Right ventricle myocardium inferior (tissue), 1 donor: ENCODE results near the gene VPS45. TPM values are rescaled to one million over a fixed set of nuclear protein-coding genes. Genes with fewer than 3 reads are reported as not detected.

ENCODE experiments used
- ATAC-seq: fragments of 200-7000 bp; cut with Tn5 transposase; one replicate; pipeline ENCODE4 v1.9.1; 2020; ENCODE audit warnings: mild to moderate bottlenecking, moderate library complexity
- DNase-seq: peaks from one replicate; pipeline ENCODE4 v3.0.0; 2021; ENCODE audit errors: missing footprints
- intact Hi-C: fragments of 100-400 bp; cut with DNase I; formaldehyde crosslinking; loops from one replicate; pipeline ENCODE4 v1.11.0; 2022
- total RNA-seq: library from RNA; stranded (reverse); fragmentation: NEBNext Ultra II Directional; extraction: Animal tissue kit (Norgen Biotek cat#: 25700); gene quantifications from one replicate; pipeline ENCODE4 v1.2.1, GENCODE V29; 2021
- donor health status: DM: no; HTN: yes; CAD: no; lungs with severe emphysema.

Gene VPS45
- total RNA-seq, 1 donor from 2014 or later, result 49.0 TPM

- no peak for DNase-seq
- intact Hi-C loops, result loop anchor here (2.0 kb wide), 2 partner anchors 56 to 102 kb away; partner anchors contain the start of gene OTUD7B
- no peak for ATAC-seq
These were observed 1.2 kb upstream of the VPS45 start for GRCh38 chr1:150066328-150066727.

- peak; percentile 63 for DNase-seq
- intact Hi-C loops, result loop anchor here (2.0 kb wide), 2 partner anchors 56 to 102 kb away; partner anchors contain the start of gene OTUD7B
- peak; percentile 57 for ATAC-seq
These were observed 765 bp upstream of the VPS45 start for GRCh38 chr1:150066838-150067183.

DNA sequence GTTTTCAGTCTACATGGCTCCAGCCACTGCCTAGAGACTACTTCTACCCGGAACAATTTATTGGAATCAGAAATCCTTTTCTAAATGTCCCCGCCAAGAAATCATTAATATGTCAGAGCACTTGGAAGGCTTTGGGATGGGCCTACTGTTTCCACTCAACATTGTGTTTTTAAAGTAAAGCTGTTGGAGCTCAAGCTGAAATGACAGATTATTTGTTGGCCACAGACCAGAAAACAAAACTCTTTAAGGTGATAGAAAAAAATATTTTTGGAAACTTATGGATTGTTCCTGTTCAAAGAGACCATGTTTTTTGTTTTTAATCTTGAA is 496 bp downstream of the VPS45 start:
- ATAC-seq, result no peak
- intact Hi-C loops, result no loop called here
- DNase-seq, result no peak

DNA sequence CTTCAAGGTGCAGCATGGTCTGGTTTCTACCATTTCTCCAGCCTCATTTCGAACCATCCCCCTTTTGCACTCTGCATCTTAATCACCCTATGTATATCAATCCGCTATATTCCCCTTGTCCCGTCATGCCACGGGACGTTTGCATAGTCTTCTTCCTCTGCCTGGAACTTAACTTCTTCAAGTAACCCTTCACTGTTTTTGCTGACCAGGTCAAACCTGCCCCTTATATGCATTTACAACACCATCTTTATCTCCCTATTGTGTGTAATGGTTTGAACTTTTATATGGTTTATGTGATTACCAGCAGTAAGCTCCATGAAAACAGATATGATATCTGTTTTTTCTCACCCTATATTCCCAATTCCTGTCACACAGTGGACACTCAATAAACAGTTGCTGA is 2.3 kb downstream of the VPS45 start:
- DNase-seq (no peak), ATAC-seq (no peak)
- intact Hi-C loops, result no loop called here

- ATAC-seq (no peak), DNase-seq (no peak)
- intact Hi-C loops, result no loop called here
These were observed 5.4 kb downstream of the VPS45 start for GRCh38 chr1:150072959-150073358.

GRCh38 chr1:150073516-150073915 is 5.9 kb downstream of the VPS45 start:
- ATAC-seq (no peak), DNase-seq (no peak)
- intact Hi-C loops, result no loop called here

DNA sequence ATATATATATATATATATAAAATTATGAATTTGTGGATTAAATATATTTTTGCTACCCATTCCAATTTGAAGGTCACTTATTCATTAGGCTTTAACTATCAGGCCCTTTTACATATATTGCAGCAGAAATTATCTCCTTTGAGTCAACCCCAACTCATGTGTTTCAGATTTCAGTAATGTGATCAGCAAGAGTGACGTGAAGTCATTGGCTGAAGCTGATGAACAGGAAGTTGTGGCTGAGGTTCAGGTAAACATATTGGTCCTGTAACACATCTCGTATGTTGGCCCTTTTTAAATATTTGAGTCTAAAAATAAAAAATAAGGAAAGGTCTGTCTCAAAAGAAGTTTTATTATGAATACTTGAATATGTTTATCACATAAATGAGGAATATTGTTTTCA is 8.5 kb downstream of the VPS45 start:
- intact Hi-C loops, result no loop called here
- no peak for DNase-seq
- ATAC-seq, result no peak

- intact Hi-C loops, result no loop called here
- ATAC-seq (no peak), DNase-seq (no peak)
These were observed 9.4 kb downstream of the VPS45 start for GRCh38 chr1:150076985-150077384.

DNA sequence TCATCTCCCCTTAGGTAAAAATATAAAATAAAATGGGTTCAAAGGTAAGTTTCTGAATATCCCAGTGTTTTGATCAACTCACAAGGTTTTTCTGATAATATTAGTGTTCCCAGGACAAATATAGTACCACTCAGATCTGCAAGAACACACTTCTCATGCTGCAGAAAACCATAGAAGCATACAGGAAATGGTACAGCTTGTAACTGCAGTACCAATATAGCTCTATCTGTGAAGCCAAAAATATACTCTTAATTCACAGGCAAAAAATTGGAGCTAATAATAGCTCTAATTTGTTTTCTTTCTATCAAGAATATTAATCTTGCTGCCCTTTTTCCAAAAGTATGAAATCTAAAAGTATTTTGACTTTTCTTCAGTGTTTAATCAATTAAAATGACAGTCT is 13.2 kb downstream of the VPS45 start:
- DNase-seq (no peak), ATAC-seq (peak; percentile 68)
- intact Hi-C loops, result loop anchor here (5.0 kb wide), 1 partner anchor 72 kb away; no protein-coding TSS in a partner anchor

DNA sequence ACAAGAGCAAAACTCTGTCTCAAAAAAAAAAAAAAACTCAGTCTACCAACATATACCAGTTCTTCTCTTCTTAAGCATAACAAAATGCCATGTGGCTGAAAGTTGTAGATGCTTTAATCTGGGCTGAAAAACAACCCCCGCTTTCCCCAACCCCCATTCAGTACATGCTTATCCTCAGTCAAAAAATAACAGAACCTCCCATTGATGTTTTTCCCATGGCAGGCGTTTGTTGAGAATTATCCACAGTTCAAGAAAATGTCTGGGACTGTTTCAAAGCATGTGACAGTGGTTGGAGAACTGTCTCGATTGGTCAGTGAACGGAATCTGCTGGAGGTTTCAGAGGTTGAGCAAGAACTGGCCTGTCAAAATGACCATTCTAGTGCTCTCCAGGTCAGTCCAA is 14.9 kb downstream of the VPS45 start:
- ATAC-seq (no peak), DNase-seq (no peak)
- intact Hi-C loops, result loop anchor here (5.0 kb wide), 1 partner anchor 70 kb away; no protein-coding TSS in a partner anchor

- ATAC-seq, result no peak
- DNase-seq, result no peak
- intact Hi-C loops, result loop anchor here (5.0 kb wide), 1 partner anchor 68 kb away; no protein-coding TSS in a partner anchor
These were observed 16.3 kb downstream of the VPS45 start for GRCh38 chr1:150083907-150084306.

DNA sequence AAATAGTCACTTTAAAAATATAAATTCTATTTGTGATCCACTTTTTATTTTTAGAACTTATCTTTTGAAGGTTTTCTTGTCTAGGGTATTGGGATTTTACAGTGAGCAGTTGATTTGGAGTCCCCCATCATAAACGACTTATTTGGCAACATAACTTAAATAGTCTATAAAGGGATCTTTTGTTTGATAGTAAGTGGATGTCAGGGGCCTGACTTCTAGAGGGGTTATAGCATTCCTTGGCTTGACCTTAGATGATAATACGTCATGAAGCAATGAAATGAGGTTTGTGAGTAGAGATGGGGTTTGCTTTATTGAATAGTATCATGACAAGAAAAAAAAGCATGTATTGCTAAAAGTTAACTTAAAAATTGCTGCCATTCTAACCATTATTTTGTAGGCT is 17.8 kb downstream of the VPS45 start:
- intact Hi-C loops, result no loop called here
- ATAC-seq, result no peak
- no peak for DNase-seq

GRCh38 chr1:150087415-150087814 is 19.8 kb downstream of the VPS45 start:
- intact Hi-C loops, result no loop called here
- ATAC-seq (no peak), DNase-seq (no peak)

- no peak for ATAC-seq
- intact Hi-C loops, result no loop called here
- no peak for DNase-seq
These were observed 22.4 kb downstream of the VPS45 start for GRCh38 chr1:150089846-150090520.

- intact Hi-C loops, result no loop called here
- no peak for ATAC-seq
These were observed 24.7 kb downstream of the VPS45 start for GRCh38 chr1:150092180-150092791.

DNA sequence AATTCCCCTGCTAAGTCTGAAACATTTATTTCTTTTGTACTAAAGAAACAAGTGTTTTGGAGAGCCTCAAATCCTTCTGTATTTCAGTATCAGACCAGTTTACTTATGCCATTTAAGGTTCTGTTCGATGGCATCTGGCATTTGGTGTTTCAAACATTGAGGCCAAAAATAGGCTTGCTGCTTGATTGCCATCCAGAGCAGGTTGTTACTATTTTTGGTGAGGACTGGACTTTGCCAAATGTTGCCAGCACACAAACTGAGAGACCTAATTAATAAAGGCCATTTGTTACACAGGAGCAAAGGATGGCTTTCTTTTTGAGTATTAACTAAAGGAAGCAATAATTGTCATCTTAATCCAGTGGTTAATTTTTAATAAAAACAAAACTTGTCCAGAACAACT is 26.2 kb downstream of the VPS45 start:
- ATAC-seq (no peak), DNase-seq (no peak)
- intact Hi-C loops, result no loop called here

More at GRCh38 chr1:150092180-150092791, 24.7 kb downstream of the VPS45 start:
- no peak for DNase-seq

GRCh38 chr1:150094734-150095265 is 27.2 kb downstream of the VPS45 start:
- intact Hi-C loops, result loop anchor here (5.0 kb wide), 1 partner anchor 58 kb away; no protein-coding TSS in a partner anchor
- no peak for ATAC-seq

DNA sequence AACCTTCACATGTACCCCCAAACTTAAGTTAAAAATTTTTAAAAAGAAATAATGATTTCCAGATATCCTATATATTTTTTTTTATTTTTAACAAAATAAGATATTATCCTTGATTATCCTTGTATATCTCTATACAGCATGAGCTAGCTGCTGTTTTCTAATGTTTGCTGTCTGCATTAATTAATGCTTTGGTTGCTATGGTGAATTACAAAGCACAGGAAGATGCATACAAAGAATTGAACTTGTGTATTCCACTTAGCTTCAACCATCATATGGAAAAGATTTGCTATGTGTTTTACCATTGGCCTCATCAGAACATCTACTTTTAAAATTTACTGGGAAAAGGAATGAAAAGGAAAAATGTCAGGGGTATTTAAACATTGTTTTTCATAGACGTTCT is 35.4 kb downstream of the VPS45 start:
- DNase-seq, result no peak
- intact Hi-C loops, result no loop called here
- ATAC-seq, result no peak

More at GRCh38 chr1:150094734-150095265, 27.2 kb downstream of the VPS45 start:
- DNase-seq, result no peak

GRCh38 chr1:150106341-150106740 is 38.8 kb downstream of the VPS45 start:
- DNase-seq, result no peak

DNA sequence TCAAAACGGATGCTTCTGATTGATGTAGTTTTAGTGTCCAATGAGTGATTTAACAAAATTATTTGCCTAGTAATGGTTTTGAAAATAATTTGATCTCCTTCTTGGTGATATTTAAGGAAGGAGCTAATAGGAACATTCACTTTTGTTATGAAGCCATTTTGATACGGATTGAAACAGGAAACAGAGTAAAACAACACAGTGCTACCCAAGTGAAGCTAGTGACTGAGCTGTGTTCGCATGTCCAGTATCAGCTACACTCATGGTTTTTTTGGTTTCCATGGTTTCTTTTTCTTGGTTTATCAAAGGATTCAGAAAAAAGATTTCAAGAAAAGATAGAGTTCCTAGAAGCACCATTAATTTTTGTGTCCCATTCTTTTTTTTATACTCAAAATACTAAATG is 42.0 kb downstream of the VPS45 start:
- ATAC-seq, result no peak
- no peak for DNase-seq
- intact Hi-C loops, result no loop called here

More at GRCh38 chr1:150106341-150106740, 38.8 kb downstream of the VPS45 start:
- ATAC-seq, result no peak
- intact Hi-C loops, result no loop called here
